ENCODE measurements around the gene ATP6V1C2. TPM values are rescaled to one million over a fixed set of nuclear protein-coding genes. Genes with fewer than 3 reads are reported as not detected.

ATP6V1C2 gene
- total RNA-seq, 2 experiments from 2014 or later: not detected

DNA sequence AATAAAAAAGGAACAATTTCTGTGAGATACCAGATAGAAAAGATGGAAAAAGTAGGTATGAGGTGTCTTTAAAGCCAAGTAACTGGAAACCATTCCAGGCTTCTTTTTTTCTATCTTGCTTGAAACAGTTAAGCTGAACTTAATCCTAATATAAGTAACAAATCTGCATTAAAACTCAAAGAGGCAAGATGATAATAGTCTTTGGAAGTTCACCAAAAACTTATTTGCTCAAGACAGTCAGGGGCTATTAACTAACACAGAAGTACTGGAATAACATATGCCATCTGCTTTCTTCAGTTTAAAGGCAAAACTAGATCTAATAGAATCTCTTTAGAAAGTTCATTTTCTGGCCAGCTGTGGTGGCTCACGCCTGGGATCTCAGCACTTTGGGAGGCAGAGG, 72.4 kb downstream of the ATP6V1C2 start:
- intact Hi-C loops (cut with DNase I, micrococcal nuclease): no loop called here
- peaks cover 76% of the 10 kb centered on the region for H3K36me3 ChIP-seq (ENCODE audit: insufficient read depth, low read length)
- Mint-ChIP-seq H3K36me3 (ENCODE audit: low read depth) (peaks cover 94% of the 10 kb centered on the region), H3K4me1 (ENCODE audit: low read depth) (peaks cover 31% of the 10 kb centered on the region), H3K27me3 (no peaks in the 10 kb centered on the region), H3K9me3 (no peaks in the 10 kb centered on the region), H3K27ac (no peak overlapping the region), H3K4me3 (no peak overlapping the region)
- no peak overlapping the region for H3K4me3 ChIP-seq (ENCODE audit: low read length)
- peaks cover 12% of the 10 kb centered on the region for H3K4me1 ChIP-seq (ENCODE audit: insufficient read depth, low read length)
- ChIA-PET CTCF (interaction anchor here (0.8 kb wide), 1 partner anchor 41 kb away, joined by 3 read pairs; no protein-coding TSS in a partner anchor), POLR2A (no interaction called here)
- ATAC-seq (ENCODE audit: poor library complexity) (no peak), DNase-seq (no peak)
- H3K27me3 ChIP-seq (ENCODE audit: control insufficient read depth in 1 of 2, insufficient read depth in 2 of 2, low read length in 2 of 2): no peaks in the 10 kb centered on the region
- H3K9me3 ChIP-seq (ENCODE audit: control insufficient read depth in 1 of 2, insufficient read depth in 1 of 2, low read length in 2 of 2): no peaks in the 10 kb centered on the region
- no peak overlapping the region for H3K27ac ChIP-seq (ENCODE audit: low read depth in 1 of 2, low read length in 2 of 2)
- TF ChIP-seq, protein P1, sequence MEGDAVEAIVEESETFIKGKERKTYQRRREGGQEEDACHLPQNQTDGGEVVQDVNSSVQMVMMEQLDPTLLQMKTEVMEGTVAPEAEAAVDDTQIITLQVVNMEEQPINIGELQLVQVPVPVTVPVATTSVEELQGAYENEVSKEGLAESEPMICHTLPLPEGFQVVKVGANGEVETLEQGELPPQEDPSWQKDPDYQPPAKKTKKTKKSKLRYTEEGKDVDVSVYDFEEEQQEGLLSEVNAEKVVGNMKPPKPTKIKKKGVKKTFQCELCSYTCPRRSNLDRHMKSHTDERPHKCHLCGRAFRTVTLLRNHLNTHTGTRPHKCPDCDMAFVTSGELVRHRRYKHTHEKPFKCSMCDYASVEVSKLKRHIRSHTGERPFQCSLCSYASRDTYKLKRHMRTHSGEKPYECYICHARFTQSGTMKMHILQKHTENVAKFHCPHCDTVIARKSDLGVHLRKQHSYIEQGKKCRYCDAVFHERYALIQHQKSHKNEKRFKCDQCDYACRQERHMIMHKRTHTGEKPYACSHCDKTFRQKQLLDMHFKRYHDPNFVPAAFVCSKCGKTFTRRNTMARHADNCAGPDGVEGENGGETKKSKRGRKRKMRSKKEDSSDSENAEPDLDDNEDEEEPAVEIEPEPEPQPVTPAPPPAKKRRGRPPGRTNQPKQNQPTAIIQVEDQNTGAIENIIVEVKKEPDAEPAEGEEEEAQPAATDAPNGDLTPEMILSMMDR (IDR thresholded peaks at IDR 0.05): no peak

DNA sequence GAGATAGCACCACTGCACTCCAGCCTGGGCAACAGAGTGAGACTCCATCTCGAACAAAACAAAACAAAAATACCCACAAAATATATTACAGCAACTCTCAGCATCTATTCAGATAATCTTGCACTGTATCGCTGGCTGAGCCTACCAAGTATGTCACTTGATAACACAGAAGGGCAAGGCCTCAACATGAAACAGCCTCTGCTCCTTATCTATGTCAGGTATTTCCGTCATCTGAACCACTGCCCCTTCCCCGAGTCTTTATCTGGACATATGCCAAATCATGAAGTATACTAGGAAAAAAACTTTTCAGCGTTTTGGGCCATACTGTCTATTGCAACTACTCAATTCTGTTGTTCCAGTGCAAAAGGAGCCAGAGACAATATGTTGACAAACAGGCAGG, 73.4 kb downstream of the ATP6V1C2 start:
- TF ChIP-seq, protein P1 (IDR thresholded peaks at IDR 0.05): no peak
- Mint-ChIP-seq H3K27me3 (no peaks in the 10 kb centered on the region), H3K36me3 (ENCODE audit: low read depth) (peaks cover 94% of the 10 kb centered on the region), H3K9me3 (no peaks in the 10 kb centered on the region), H3K4me3 (no peak overlapping the region), H3K27ac (no peak overlapping the region), H3K4me1 (ENCODE audit: low read depth) (peaks cover 38% of the 10 kb centered on the region)
- Histone ChIP-seq H3K27ac (ENCODE audit: low read depth in 1 of 2, low read length in 2 of 2) (no peak overlapping the region), H3K27me3 (ENCODE audit: control insufficient read depth in 1 of 2, insufficient read depth in 2 of 2, low read length in 2 of 2) (no peaks in the 10 kb centered on the region), H3K4me1 (ENCODE audit: insufficient read depth, low read length) (peaks cover 11% of the 10 kb centered on the region), H3K9me3 (ENCODE audit: control insufficient read depth in 1 of 2, insufficient read depth in 1 of 2, low read length in 2 of 2) (no peaks in the 10 kb centered on the region), H3K4me3 (ENCODE audit: low read length) (no peak overlapping the region), H3K36me3 (ENCODE audit: insufficient read depth, low read length) (peaks cover 69% of the 10 kb centered on the region)
- CTCF ChIA-PET: interaction anchor here (0.7 kb wide), 1 partner anchor 22 kb away, joined by 3 read pairs; no protein-coding TSS in a partner anchor
- POLR2A ChIA-PET: no interaction called here
- no peak for ATAC-seq (ENCODE audit: poor library complexity)
- DNase-seq: no peak
- intact Hi-C loops (cut with DNase I, micrococcal nuclease): no loop called here

DNA sequence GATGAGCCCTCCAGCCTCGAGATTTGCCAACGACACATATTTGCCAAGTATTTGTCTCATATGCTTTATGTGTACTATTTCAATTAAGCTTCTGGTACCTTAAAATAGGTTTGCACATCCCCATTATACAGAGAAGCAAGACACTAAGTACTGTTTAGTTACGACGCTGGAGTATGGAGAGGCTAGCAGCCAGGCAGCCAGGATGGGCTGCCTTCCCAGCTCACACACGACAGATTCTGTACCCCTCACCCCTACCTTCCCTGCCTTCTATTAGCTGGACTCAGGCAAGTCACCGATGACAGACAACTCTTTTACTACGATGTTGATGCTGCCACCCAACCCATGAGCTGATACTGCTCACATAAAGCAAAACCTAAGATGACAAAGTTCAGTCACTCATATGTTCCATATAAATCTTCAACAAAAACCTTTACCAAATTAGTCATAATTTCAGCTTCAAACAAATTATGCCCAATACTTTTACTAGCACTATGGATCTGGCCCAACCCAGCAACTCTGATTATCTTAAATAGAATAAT, 74.1 kb downstream of the ATP6V1C2 start:
- Histone ChIP-seq H3K4me3 (ENCODE audit: low read length) (no peak overlapping the region), H3K9me3 (ENCODE audit: control insufficient read depth in 1 of 2, insufficient read depth in 1 of 2, low read length in 2 of 2) (no peaks in the 10 kb centered on the region), H3K27ac (ENCODE audit: low read depth in 1 of 2, low read length in 2 of 2) (no peak overlapping the region), H3K27me3 (ENCODE audit: control insufficient read depth in 1 of 2, insufficient read depth in 2 of 2, low read length in 2 of 2) (no peaks in the 10 kb centered on the region), H3K4me1 (ENCODE audit: insufficient read depth, low read length) (peaks cover 9% of the 10 kb centered on the region), H3K36me3 (ENCODE audit: insufficient read depth, low read length) (peaks cover 63% of the 10 kb centered on the region)
- TF ChIP-seq, protein P1 (IDR thresholded peaks at IDR 0.05): no peak
- Mint-ChIP-seq H3K9me3 (no peaks in the 10 kb centered on the region), H3K4me3 (no peak overlapping the region), H3K4me1 (ENCODE audit: low read depth) (peaks cover 31% of the 10 kb centered on the region), H3K27me3 (no peaks in the 10 kb centered on the region), H3K36me3 (ENCODE audit: low read depth) (peaks cover 91% of the 10 kb centered on the region), H3K27ac (peak overlapping the region; percentile 32)
- DNase-seq: no peak
- intact Hi-C loops (cut with DNase I, micrococcal nuclease): no loop called here
- CTCF ChIA-PET: interaction anchor here (0.7 to 1.1 kb wide), 2 partner anchors 40 to 1367 kb away, joined by 3 read pairs; no protein-coding TSS in a partner anchor
- POLR2A ChIA-PET: no interaction called here
- no peak for ATAC-seq (ENCODE audit: poor library complexity)
